ENCODE data around the gene NPAS3.

- TF ChIP-seq EZH2phosphoT487 (IDR thresholded peaks at IDR 0.05; ENCODE audit: borderline replicate concordance, low read length) (no peak), CTCF (conservative IDR thresholded peaks at IDR 0.05; ENCODE audit: low read depth, low read length) (no peak)
Observed at GRCh38 chr14:33528655-33529054, 590.0 kb downstream of the NPAS3 start.

Measured in PC-3 (cell line).